ENCODE measurements around the gene MSI2.

GRCh38 chr17:57419940-57420550 is 163.7 kb downstream of the MSI2 start:
- TF ChIP-seq CTCF (IDR thresholded peaks at IDR 0.05; ENCODE audit: insufficient read depth, low read length, poor library complexity, severe bottlenecking), result no peak
- TF ChIP-seq EZH2phosphoT487 (conservative IDR thresholded peaks at IDR 0.05; ENCODE audit: low read length), result no peak

Measured in SU-DHL-6 (cell line).